ENCODE results near the gene PSAPL1.

The PSAPL1 gene, protein sequence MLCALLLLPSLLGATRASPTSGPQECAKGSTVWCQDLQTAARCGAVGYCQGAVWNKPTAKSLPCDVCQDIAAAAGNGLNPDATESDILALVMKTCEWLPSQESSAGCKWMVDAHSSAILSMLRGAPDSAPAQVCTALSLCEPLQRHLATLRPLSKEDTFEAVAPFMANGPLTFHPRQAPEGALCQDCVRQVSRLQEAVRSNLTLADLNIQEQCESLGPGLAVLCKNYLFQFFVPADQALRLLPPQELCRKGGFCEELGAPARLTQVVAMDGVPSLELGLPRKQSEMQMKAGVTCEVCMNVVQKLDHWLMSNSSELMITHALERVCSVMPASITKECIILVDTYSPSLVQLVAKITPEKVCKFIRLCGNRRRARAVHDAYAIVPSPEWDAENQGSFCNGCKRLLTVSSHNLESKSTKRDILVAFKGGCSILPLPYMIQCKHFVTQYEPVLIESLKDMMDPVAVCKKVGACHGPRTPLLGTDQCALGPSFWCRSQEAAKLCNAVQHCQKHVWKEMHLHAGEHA

DNA sequence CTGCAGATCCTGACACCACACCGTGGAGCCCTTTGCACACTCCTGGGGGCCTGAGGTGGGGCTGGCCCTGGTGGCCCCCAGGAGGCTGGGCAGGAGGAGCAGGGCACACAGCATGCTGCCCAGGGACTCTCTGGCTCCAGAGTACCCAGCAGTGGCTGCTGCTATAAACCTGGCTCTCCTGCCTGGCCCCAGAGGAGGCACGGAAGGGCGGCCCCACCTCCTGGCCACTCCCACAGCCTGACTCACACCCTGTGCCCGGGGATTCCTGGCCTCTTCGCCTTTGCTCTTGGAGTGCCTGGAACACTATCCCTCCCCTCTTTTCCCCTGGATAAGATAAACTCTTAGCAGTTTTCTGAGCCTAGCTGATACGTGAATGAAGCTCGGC is at the start of gene PSAPL1:
TSS of gene PSAPL1 (minus strand) at position 165 of the 385 bp plus-strand sequence. CDS start at position 114, 51 bp downstream.
- DNase-seq (ENCODE audit: low read depth in 2 of 2): no peak

DNA sequence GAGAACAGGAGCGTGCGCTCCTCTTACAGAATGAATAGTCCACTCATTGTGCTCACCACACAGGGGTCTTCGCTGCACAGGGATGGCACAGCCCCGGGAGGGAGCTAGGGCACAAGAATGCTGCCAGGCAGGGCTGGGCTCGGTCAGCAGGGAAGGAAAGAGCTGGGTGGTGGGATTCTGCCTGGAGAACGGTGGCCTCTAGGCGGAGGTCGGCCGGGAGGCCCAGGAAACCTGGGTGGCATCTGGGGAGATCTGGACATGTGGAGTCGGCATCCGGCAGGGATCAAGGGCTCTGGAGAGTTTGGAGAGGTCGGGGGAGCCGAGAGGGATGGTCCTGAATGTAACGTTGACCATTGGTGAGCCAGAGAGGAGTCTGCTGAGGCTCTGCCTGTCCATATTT is 46.5 kb upstream of the PSAPL1 start:
- DNase-seq (ENCODE audit: low read depth in 2 of 2): no peak

DNA sequence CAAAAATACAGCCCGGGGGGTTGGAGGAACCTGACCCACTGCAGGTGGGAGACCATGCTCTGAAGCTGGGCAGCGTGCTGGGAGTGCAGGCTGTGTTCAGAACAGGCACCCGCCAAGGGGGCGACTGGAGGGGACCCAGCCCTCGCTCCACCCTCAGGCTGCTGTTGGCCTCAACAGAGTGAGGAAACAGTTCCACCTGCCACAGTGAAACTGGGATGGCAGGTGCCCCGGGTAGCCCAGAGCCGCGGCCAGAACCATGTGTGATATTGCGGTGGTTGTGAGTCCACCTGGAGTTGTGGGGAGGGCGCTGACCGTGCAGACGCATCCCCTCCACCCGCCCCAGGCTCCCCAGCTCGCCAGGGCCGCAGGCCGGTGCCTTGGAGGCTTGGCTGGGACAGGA is 45.7 kb upstream of the PSAPL1 start:
- DNase-seq (ENCODE audit: low read depth in 2 of 2): no peak

DNA sequence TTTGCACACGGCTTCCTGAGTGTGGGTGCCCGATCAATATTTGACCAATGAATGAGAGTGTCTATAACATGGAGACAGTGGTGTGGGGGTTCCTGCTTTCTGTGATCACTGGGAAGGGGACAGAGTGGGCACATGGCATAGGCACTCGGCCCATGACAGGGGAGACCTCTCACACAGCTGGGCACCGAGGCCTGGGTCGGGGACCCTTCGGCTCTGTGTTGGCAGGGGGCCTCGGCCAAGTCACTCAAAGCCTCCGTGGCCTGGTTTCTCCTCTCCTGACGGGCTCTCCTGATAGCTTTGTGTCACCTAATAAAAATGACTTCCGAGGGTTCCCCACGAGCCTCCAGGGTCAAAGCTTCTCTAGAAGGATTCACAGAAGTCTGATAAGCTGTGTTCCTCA is 43.9 kb upstream of the PSAPL1 start:
- DNase-seq (ENCODE audit: low read depth in 2 of 2): no peak

DNA sequence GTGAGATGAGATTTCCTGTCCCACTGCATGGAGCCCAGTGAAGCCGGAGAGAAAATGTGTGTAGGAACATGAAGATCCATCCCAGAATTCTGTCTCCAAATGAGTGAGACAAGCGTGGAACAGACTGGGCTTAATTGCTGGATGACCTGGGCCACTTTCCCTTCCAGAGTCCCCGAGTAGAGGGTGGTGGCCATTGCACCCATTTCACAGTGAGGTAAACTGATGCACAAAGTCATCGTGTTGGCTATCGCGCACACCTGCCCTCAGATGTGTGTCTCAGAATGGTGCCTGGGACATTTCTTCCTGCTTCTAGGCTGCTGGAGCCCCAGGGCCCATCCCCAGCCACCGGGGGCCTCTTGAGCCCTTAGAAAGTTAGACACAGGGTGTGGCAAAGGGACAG is 43.0 kb upstream of the PSAPL1 start:
- no peak for DNase-seq (ENCODE audit: low read depth in 2 of 2)

DNA sequence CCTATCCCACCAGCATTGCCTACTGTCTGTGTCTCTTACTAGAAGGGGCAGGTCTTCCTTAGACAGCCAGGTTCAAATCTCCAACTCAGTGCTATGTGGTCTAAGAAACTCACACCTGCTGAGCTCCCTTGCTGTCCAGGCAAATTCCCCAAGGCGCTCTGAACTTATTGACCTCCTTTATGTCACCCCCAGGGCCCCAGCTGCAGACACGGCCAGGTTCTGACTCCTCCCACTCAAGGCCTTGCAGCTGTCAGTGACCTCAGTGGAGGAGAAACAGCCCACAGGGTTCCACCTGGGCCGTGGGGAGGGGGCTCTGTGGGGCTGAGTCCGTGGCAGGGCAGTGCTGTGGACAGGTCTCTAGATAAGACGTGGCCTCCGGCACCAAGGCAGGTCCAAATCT is 42.1 kb upstream of the PSAPL1 start:
- DNase-seq (ENCODE audit: low read depth in 2 of 2): no peak

DNA sequence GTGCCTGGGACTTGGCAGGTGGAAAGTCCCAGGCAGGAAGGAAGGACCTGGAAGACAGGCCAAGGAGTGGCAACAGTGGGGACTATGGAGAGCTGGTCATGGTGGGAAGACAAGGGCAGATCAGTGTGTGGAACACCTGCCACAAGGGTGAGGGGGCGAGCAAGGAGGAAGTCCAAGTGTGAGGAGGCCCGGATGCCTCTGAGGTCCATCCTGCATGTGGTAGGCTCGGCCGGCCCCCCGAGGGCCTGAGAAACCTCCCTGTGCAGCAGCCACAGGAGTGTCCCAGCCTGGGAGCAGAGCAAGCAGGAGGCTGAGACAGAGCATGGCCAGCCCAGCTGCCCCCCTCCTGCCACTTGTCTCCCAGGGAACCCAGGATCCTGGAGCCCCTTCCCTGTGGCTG is 40.5 kb upstream of the PSAPL1 start:
- DNase-seq (ENCODE audit: low read depth in 2 of 2): no peak

DNA sequence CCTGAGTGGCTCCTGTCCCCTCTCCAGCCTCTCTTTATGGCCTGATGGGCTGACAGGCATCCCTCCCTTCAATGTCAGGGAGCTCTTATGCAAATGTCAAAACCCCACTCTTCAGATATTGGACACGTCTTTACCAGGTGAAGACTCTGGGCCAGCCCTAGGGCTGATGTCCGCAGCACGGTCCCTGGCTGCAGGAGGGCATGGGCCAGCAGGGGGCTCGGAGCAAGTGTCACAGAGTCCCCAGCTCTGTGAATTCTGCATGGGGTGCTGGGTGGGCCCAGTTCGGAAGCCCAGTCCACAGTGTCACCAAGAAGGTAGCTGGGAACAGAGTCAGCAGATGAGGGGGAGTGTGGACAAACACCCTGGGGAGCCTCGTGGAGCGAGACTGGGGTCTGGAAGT is 39.6 kb upstream of the PSAPL1 start:
- DNase-seq (ENCODE audit: low read depth in 2 of 2): no peak

DNA sequence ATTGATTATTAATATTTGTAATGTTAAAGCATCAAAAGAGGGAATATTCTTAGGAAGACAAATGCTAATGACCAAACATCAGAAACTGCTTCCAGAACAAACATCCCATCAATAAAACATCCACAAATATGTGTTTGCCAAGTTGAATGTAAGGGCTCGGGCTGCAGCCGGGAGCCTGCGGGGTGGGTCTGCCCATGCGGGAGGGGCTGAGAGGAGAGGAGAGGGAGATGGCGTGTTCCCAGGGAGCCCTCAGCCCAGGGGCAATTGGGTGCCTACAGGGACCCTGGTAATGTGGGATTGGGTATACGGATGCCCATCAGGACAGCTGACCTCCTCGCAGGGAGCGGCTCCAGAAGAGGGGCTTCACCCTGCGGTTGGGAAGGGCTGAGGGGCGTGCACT is 38.4 kb upstream of the PSAPL1 start:
- no peak for DNase-seq (ENCODE audit: low read depth in 2 of 2)

DNA sequence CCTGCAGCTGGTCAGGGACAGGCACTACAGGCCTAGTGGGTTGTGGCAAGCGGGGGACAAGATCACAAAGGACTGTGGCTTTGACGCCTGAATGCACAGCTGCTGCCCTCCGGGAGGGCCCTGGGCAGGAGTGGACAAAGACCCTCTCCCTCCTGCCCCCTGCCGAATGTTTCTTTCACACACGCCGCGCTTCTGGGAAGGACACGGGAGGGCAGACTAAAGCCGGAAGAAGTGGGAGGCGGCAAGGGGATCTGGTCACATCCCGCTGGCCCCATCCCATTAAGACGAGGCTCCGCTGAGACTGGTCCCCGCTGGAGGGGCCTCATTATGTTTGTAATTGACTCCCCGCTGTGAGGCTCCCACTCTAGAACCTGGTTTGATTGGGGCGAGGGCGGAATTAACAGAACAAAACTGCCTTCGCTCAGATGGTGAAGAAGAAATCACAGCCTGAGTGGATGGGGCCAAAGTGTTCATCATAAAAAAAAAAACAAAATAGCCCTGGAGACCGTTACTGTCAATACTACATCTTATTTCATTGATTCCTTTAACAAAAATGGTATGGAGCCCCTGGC is 37.8 kb upstream of the PSAPL1 start:
- DNase-seq (ENCODE audit: low read depth in 2 of 2): no peak

DNA sequence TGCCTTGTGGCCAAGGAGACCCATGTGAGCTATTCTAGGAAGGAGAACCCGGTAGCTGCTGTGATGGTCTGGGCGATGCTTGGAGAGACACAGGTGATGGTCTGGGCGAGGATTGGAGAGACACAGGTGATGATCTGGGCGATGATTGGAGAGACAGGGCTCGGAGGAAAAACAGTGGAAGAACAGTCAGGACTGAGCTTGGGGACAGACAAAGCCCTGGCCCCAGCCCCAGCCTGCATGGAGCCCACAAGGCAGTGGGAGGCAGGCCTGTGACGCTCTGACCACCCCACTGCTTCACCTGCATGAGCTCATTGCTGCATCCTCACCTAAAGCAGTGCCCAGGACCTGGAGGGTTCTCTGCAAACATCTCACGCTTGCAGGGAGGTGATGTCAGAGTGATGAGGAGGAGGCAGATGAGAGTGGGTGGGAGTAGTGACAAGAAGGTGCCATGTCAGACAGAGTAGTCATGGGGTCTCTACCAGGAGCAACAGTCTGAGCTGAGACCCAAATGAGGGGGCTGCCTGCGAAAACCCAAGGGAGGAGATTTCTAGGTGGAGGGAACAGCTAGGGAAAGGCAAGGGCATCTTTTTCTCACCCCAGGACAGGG is 35.9 kb upstream of the PSAPL1 start:
- DNase-seq (ENCODE audit: low read depth in 2 of 2): no peak

DNA sequence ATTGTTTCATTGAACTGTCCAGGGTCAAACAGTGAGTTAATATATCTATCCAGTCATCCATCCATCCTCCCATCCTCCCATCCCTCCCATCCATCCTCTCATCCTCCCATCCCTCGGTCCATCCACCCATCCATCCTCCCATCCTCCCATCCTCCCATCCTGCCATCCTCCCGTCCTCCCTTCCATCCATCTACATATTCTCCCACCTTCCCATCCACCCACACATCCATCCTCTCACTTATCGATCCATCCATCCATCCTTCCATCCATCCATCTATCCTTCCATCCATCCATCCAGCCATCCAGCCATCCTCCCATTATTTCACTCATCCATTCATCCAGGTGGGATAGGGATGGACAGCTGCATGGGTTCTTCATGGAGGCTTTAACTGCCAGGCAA is 35.4 kb upstream of the PSAPL1 start:
- no peak for DNase-seq (ENCODE audit: low read depth in 2 of 2)

DNA sequence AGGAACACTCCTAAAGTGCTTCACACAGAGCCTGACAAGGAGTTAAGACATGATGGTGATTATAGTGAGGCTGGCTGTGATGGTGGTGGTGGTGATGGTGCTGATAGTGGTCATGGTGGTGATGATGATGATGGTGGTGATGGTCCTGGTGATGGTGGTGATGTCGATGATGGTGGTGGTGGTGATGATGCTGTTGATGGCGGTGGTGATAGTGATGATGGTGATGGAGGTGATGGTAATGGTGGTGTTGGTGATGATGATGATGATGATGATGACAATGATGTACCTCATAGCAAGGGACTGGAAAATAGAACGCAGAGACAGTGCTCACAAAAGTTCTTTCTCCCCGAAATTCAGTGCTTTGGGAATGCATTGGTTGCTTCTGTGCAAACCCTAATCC is 34.3 kb upstream of the PSAPL1 start:
- no peak for DNase-seq (ENCODE audit: low read depth in 2 of 2)

DNA sequence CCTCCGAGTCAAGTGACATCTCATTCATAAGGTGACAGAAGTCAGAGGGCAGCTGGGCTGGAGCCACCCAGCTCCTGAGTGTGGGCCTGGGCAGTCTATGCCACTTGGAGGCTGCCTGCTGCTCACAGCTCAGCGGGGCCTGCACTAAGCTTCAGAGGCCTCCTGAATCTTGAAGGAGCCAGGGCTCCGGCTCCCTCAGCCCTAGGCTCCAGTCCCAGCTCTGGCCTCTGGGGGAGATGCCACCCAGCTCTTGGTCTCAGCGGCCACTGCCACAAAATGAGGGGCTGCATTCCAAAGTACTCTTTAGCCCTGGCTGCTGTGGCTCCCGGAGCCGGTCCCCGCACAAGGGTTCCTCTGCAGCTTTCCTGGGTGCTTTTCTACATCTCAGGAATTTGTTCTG is 32.7 kb upstream of the PSAPL1 start:
- no peak for DNase-seq (ENCODE audit: low read depth in 2 of 2)

DNA sequence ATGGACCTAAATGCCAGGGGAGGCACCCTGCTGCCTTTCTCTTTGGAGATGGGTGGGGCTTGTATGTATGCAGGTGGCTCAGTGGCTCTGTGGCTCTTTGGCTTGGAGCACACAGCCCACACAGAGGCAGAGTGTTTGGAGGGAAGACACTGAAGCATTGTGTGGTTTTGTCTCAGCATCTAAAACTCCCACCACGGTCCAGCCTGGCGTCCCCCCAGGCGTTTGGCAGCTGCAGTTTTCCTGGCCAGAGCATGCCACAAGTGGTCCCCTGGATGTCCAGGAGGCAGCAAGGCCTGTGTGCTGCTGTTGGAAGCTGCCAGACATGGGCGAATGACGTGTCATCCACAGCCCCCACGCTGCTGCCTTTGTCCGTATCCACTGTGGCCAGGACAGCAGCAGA is 32.2 kb upstream of the PSAPL1 start:
- DNase-seq (ENCODE audit: low read depth in 2 of 2): no peak

DNA sequence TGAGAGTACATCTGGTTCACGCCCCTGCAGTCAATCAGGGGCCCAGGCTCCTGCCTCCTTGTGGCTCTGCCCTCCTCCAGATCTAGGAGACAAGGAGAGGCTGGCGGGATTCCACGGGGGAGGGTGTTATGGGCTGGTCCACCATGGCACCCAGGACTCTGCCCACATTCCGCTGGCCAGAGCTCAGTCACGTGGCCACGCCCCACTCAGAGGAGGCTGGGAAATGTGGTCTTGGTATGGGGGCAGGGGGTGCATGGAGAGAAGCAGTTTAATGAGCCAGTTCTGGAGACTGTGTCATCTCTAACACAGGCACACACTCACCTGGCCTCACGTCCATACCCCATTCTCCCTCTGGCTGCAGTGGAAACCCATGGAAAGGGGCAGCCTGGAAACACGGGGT is 31.5 kb upstream of the PSAPL1 start:
- no peak for DNase-seq (ENCODE audit: low read depth in 2 of 2)

DNA sequence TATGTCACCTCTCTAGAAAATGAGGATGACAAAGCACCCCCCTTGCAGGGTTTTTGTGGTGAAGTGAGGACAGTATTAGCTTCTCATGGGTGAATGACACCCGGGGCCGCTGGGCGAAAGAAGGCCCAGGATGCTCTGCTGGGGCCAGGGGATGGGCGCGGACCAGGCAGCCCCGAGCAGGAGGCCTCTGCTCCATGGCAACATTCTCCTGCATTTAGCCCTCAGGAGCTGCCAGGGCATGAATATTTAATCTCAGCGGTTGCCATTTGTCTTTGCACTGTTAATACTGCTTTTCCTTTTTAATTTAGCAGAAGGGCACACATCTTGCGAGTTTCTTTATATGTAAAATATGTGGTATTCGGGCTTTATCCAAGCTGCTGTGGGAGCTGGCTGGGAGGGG is 30.3 kb upstream of the PSAPL1 start:
- no peak for DNase-seq (ENCODE audit: low read depth in 2 of 2)

DNA sequence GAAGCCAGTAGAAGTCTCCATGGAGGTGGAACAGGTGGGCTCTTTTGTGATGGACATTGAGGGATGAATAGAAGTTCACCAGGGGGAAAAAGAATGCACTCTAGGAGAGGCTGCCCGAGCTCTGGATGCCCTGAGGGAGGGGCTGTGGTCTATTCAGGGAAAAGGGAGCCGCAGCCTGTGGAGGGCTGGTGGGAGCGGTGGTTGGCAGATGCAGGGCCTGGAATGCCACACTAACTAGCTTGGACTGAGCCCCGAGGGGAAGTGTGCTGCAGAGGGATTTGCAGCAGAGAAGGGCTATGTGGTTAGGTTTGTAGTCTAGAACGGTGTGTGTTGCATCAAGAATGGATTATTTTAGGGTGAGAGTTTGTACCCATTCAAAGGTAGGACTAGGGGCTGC is 29.5 kb upstream of the PSAPL1 start:
- no peak for DNase-seq (ENCODE audit: low read depth in 2 of 2)

DNA sequence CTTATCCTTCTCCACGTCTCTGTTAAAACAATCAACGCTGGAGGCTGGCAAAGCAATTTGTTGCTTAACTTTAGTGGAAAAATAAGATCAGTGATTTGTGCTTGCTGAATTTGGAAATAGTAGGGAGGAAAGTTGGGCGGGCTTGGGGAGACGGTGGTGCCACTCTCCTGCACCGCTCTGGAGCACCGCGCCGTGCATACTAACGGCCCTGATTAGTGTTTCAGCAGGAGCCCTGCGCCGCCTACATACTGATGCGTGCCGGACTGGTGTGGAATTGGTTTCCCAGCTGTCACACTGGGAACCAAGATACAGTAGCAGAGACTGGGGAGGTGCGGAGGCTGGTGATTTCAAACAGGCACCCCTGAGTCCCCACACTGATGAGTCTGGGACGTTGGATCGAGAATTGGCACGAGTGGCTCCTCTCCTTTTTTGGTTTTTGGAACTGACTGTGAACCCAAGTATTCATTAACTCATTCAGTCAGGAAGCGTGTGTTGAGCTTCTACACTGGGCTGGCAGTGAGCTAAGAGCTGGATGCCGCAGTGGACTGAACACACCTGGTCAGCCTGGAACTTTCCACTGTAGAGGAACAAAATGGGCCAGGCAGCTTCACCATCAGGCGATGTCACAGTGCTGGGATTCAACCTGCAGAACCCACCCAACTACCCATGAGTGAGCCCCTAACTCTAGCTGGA is 29.0 kb upstream of the PSAPL1 start:
- DNase-seq (ENCODE audit: low read depth in 2 of 2): no peak

DNA sequence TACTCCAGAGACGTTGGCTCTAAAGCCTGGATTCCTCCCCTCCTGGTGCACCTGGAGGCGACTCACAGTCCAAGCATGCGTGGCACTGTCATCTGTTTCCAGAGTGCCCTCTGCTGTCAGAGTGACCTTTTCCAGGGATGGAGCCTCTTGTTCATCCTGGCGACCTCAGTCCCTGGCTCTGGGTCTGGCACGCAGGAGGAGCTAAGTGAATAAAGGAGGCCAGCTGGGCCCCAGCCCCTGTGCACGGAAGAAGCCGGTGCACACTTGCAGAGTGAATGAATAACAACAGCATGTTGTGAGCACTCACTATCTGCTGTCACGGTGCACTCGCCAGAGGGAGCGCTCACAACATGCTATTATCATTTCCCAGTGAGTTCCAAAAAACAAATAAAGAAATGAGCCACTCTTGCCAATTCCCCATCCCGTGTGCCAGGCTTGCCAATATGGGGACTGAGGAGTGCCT is 27.8 kb upstream of the PSAPL1 start:
- no peak for DNase-seq (ENCODE audit: low read depth in 2 of 2)

DNA sequence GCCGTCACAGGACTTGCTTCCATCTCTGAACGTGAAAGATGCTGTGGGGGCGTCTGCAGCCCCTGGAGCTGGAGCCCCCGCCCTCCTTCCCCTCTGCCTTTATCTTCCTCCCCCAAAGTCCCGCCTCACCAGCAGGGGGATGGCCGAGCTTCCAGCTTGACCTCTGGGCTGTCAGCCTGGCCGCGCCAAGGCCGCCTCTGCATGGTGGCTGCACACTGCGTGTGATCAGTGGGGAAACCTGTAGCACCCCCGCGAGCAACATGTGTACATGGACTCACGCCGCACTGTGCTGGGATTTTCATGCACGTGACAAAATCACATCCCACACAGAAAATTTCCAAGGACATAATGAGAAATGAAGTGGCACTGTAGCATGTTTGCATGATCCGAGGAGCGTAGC is 26.5 kb upstream of the PSAPL1 start:
- no peak for DNase-seq (ENCODE audit: low read depth in 2 of 2)

DNA sequence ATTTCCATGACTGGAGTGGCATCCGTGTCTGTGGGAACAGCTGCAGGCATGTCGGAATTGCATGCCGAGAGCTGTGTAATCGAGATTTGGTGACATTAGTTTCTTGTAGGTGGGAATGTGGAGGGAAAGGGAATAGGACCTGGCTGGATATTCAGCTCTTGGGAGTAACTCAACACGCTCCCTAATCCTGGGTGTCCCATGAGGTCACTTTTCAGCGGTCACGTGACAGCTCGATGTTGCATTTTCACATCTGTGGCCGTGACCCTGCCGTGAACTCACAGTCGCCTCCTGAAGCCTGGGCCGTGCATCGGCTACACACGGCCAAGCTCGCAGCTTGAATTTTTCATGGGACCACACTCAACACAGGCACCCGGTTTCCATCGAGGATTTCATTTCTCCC is 25.8 kb upstream of the PSAPL1 start:
- DNase-seq (ENCODE audit: low read depth in 2 of 2): no peak
